Measurements from ENCODE around the gene EGF.
"Not testable (repeated sequence)": the region's sequence is repeated elsewhere in the genome, so short reads cannot be mapped to it uniquely, and the experiment has no call there.

EGF gene

GRCh38 chr4:109912706-109913595 is at the start of gene EGF:
Gene EGF (plus strand): TSS chr4:109912883. CDS start chr4:109913336, 453 bp downstream.
- DNase-seq = peak; percentile 14

- DNase-seq = no peak
These were observed 48.5 kb upstream of the EGF start for GRCh38 chr4:109864134-109864533.

GRCh38 chr4:109870061-109870460 is 42.6 kb upstream of the EGF start:
- DNase-seq = no peak

GRCh38 chr4:109872065-109872464 is 40.6 kb upstream of the EGF start:
- no peak for DNase-seq

- DNase-seq = no peak
These were observed 39.6 kb upstream of the EGF start for GRCh38 chr4:109872950-109873656.

- no peak for DNase-seq
These were observed 38.7 kb upstream of the EGF start for GRCh38 chr4:109873791-109874514.

GRCh38 chr4:109875106-109875505 is 37.6 kb upstream of the EGF start:
- DNase-seq = no peak

- DNase-seq = not testable (repeated sequence)
These were observed 37.1 kb upstream of the EGF start for GRCh38 chr4:109875553-109875952.

GRCh38 chr4:109876634-109877265 is 35.9 kb upstream of the EGF start:
- DNase-seq = no peak

- no peak for DNase-seq
These were observed 35.3 kb upstream of the EGF start for GRCh38 chr4:109877400-109877799.

GRCh38 chr4:109878355-109878754 is 34.3 kb upstream of the EGF start:
- DNase-seq = no peak

- DNase-seq = no peak
These were observed 33.6 kb upstream of the EGF start for GRCh38 chr4:109879081-109879480.

- DNase-seq = no peak
These were observed 32.9 kb upstream of the EGF start for GRCh38 chr4:109879636-109880314.

GRCh38 chr4:109886303-109886702 is 26.4 kb upstream of the EGF start:
- peak; percentile 6 for DNase-seq

- DNase-seq = no peak
These were observed 25.6 kb upstream of the EGF start for GRCh38 chr4:109887071-109887470.

GRCh38 chr4:109890076-109890475 is 22.6 kb upstream of the EGF start:
- no peak for DNase-seq

- DNase-seq = no peak
These were observed 10.0 kb upstream of the EGF start for GRCh38 chr4:109902559-109903251.

- DNase-seq = no peak
These were observed 4.0 kb upstream of the EGF start for GRCh38 chr4:109908731-109909130.

GRCh38 chr4:109910256-109910655 is 2.4 kb upstream of the EGF start:
- DNase-seq = no peak

GRCh38 chr4:109913596-109914241 is 1.0 kb downstream of the EGF start:
- DNase-seq = no peak

- no peak for DNase-seq
These were observed 1.6 kb downstream of the EGF start for GRCh38 chr4:109914322-109914721.
